H9 (cell line): ENCODE data around the gene BANP. TPM values are rescaled to one million over a fixed set of nuclear protein-coding genes. Genes with fewer than 3 reads are reported as not detected.

Source experiments
- DNase-seq: peaks from one replicate; pipeline ENCODE4 v3.0.0-alpha.2; 2017
- H2AFZ ChIP-seq: one replicate; pipeline ENCODE4 v1.6.1; 2013; ENCODE audit warnings: mild to moderate bottlenecking, low read length, control low read depth, moderate library complexity
- H2AK5ac ChIP-seq: 2 replicates; pipeline ENCODE4 v1.6.1; 2013; ENCODE audit warnings: low read length, control low read depth, mixed read lengths; ENCODE audit not compliant: insufficient read length
- H2BK120ac ChIP-seq: one replicate; pipeline ENCODE4 v1.6.1; 2013; ENCODE audit warnings: low read depth, mild to moderate bottlenecking, low read length, control low read depth, inconsistent platforms; ENCODE audit not compliant: poor library complexity, severe bottlenecking
- H2BK12ac ChIP-seq: 2 replicates; pipeline ENCODE4 v1.6.1; 2013; ENCODE audit warnings: low read length, control low read depth, mixed read lengths, low read depth; ENCODE audit not compliant: insufficient read length
- H2BK15ac ChIP-seq: 2 replicates; pipeline ENCODE4 v1.6.1; 2013; ENCODE audit warnings: low read depth, low read length, control low read depth
- H2BK20ac ChIP-seq: one replicate; pipeline ENCODE4 v1.6.1; 2013; ENCODE audit warnings: low read depth, mild to moderate bottlenecking, low read length, control low read depth, inconsistent platforms; ENCODE audit not compliant: poor library complexity, severe bottlenecking
- H2BK5ac ChIP-seq: 2 replicates; pipeline ENCODE4 v1.6.1; 2013; ENCODE audit warnings: low read length, control low read depth, mixed read lengths; ENCODE audit not compliant: insufficient read length
- H3K14ac ChIP-seq: 2 replicates; pipeline ENCODE4 v1.6.1; 2013; ENCODE audit warnings: low read length, control low read depth; ENCODE audit not compliant: insufficient read depth
- H3K18ac ChIP-seq: 2 replicates; pipeline ENCODE4 v1.6.1; 2013; ENCODE audit warnings: low read depth, mild to moderate bottlenecking, mixed read lengths, low read length, control low read depth; ENCODE audit not compliant: insufficient read length
- H3K23ac ChIP-seq: 2 replicates; pipeline ENCODE4 v1.6.1; 2013; ENCODE audit warnings: low read length, control low read depth, mixed read lengths, low read depth; ENCODE audit not compliant: insufficient read length
- H3K23me2 ChIP-seq: 2 replicates; pipeline ENCODE4 v1.6.1; 2013; ENCODE audit warnings: low read depth, mild to moderate bottlenecking, mixed read lengths, low read length, control low read depth; ENCODE audit not compliant: insufficient read length, poor library complexity, severe bottlenecking
- H3K27ac ChIP-seq: 2 replicates; pipeline ENCODE4 v1.5.1; 2013; ENCODE audit warnings: low read length, control low read depth, mixed read lengths, low read depth; ENCODE audit not compliant: insufficient read length
- H3K27me3 ChIP-seq: 2 replicates; pipeline ENCODE4 v1.6.1; 2013; ENCODE audit warnings: low read length, control low read depth, inconsistent platforms; ENCODE audit not compliant: insufficient read depth
- H3K4ac ChIP-seq: 2 replicates; pipeline ENCODE4 v1.6.1; 2013; ENCODE audit warnings: low read depth, mild to moderate bottlenecking, control low read depth, inconsistent platforms, low read length, moderate library complexity
- H3K4me1 ChIP-seq: 2 replicates; pipeline ENCODE4 v1.6.1; 2013; ENCODE audit warnings: low read length, control low read depth, inconsistent platforms; ENCODE audit not compliant: insufficient read depth
- H3K4me2 ChIP-seq: 2 replicates; pipeline ENCODE4 v1.6.1; 2013; ENCODE audit warnings: low read length, control low read depth, mixed read lengths; ENCODE audit not compliant: insufficient read length, insufficient read depth
- H3K56ac ChIP-seq: 2 replicates; pipeline ENCODE4 v1.6.1; 2013; ENCODE audit warnings: low read depth, mild to moderate bottlenecking, mixed read lengths, low read length, control low read depth; ENCODE audit not compliant: insufficient read length
- H3K79me1 ChIP-seq: 2 replicates; pipeline ENCODE4 v1.6.1; 2013; ENCODE audit warnings: low read depth, mild to moderate bottlenecking, moderate library complexity, low read length, control low read depth, inconsistent platforms; ENCODE audit not compliant: insufficient read depth, poor library complexity, severe bottlenecking
- H3K79me2 ChIP-seq: 2 replicates; pipeline ENCODE4 v1.6.1; 2013; ENCODE audit warnings: low read length, control low read depth, inconsistent platforms; ENCODE audit not compliant: insufficient read depth
- H3K9ac ChIP-seq: 2 replicates; pipeline ENCODE4 v1.6.1; 2013; ENCODE audit warnings: low read length, control low read depth, mixed read lengths; ENCODE audit not compliant: insufficient read length; ENCODE audit errors: extremely low read depth
- H3K9me3 ChIP-seq: one replicate; pipeline ENCODE4 v1.6.1; 2013; ENCODE audit warnings: low read depth, low read length, inconsistent platforms; ENCODE audit not compliant: control insufficient read depth
- H3T11ph ChIP-seq: one replicate; pipeline ENCODE4 v1.6.1; 2013; ENCODE audit warnings: mild to moderate bottlenecking, low read length, control low read depth, inconsistent platforms
- H4K20me1 ChIP-seq: one replicate; pipeline ENCODE4 v1.6.1; 2013; ENCODE audit not compliant: control insufficient read depth, insufficient read length, insufficient read depth
- H4K5ac ChIP-seq: 2 replicates; pipeline ENCODE4 v1.6.1; 2013; ENCODE audit warnings: low read depth, mild to moderate bottlenecking, mixed read lengths, low read length, control low read depth; ENCODE audit not compliant: insufficient read length
- H4K8ac ChIP-seq: replicated peaks from 2 replicates; pipeline ENCODE4 v1.6.1; 2013; ENCODE audit warnings: low read length, control low read depth, mixed read lengths, low read depth; ENCODE audit not compliant: insufficient read length
- H4K91ac ChIP-seq: 2 replicates; pipeline ENCODE4 v1.6.1; 2013; ENCODE audit warnings: low read depth, mild to moderate bottlenecking, moderate library complexity, mixed read lengths, low read length, control low read depth; ENCODE audit not compliant: insufficient read length
- H3K27ac Mint-ChIP-seq, 3 experiments: 2 replicates in 2 of 3; 3 replicates in 1 of 3; pipeline ENCODE4 v1.8.0; 2020 to 2021; ENCODE audit warnings: mixed read lengths in 3 of 3, mild to moderate bottlenecking in 1 of 3, moderate library complexity in 1 of 3
- H3K27me3 Mint-ChIP-seq: 2 replicates; pipeline ENCODE4 v1.8.0; 2021; ENCODE audit warnings: low read depth, mild to moderate bottlenecking, moderate library complexity, mixed read lengths
- H3K36me3 Mint-ChIP-seq, 3 experiments: 2 replicates in 2 of 3; 3 replicates in 1 of 3; pipeline ENCODE4 v1.8.0; 2020 to 2021; ENCODE audit warnings: low read depth in 3 of 3, mixed read lengths in 3 of 3; ENCODE audit not compliant: insufficient read depth in 1 of 3
- H3K4me1 Mint-ChIP-seq, 2 experiments: 2 replicates each; pipeline ENCODE4 v1.8.0; 2020; ENCODE audit warnings: mixed read lengths in 2 of 2
- H3K4me3 Mint-ChIP-seq, 2 experiments: 2 replicates in 1 of 2; 3 replicates in 1 of 2; pipeline ENCODE4 v1.8.0; 2020 to 2021; ENCODE audit warnings: mild to moderate bottlenecking in 2 of 2, mixed read lengths in 2 of 2, moderate library complexity in 1 of 2
- H3K9me3 Mint-ChIP-seq, 2 experiments: 2 replicates in 1 of 2; 3 replicates in 1 of 2; pipeline ENCODE4 v1.8.0; 2020; ENCODE audit warnings: mild to moderate bottlenecking in 2 of 2, mixed read lengths in 2 of 2, moderate library complexity in 1 of 2
- CTCF ChIP-seq: fragments of 200-600 bp; sonication (generic); conservative IDR thresholded peaks from 3 replicates; pipeline ENCODE4 v1.8.0; 2021; ENCODE audit warnings: antibody characterized with exemption, mild to moderate bottlenecking
- WGBS: extraction: QIAGEN DNeasy Blood & Tissue Kit; methylation state at CpG from one replicate; pipeline ENCODE4 v1.1.7; 2013; ENCODE audit warnings: missing lambda C conversion rate, low lambda C conversion rate, mixed read lengths; ENCODE audit not compliant: insufficient read length; ENCODE audit errors: extremely low coverage; 5-methylcytosine and 5-hydroxymethylcytosine counted together
- total RNA-seq: library from RNA; stranded (reverse); gene quantifications from 2 replicates; pipeline ENCODE4 v1.2.1, GENCODE V29; 2021

The BANP gene
- total RNA-seq, 1 experiment from 2014 or later: 24.9 TPM

- Mint-ChIP-seq H3K27ac (peak overlapping the region in 2 of 3 experiments; percentile 65 to 67; a peak in 5 of 7 replicates), H3K36me3 (peaks cover 33 to 41% (median 37%) of the 10 kb centered on the region in 3 experiments), H3K4me3 (no peak overlapping the region), H3K27me3 (no peaks in the 10 kb centered on the region), H3K4me1 (peaks cover 5 to 8% of the 10 kb centered on the region in 2 experiments; a peak in 2 of 4 replicates), H3K9me3 (peaks cover 0 to 3% of the 10 kb centered on the region in 2 experiments; a peak in 2 of 5 replicates)
- Histone ChIP-seq H3K4me1 (no peaks in the 10 kb centered on the region), H3K27ac (no peak overlapping the region), H3K18ac (no peak overlapping the region), H4K91ac (no peak overlapping the region), H2BK5ac (no peak overlapping the region), H3K9ac (no peak overlapping the region), H3K56ac (no peak overlapping the region), H3K23me2 (no peaks in the 10 kb centered on the region), H2AFZ (no peak overlapping the region), H3K9me3 (no peaks in the 10 kb centered on the region), H2BK20ac (no peak overlapping the region), H2BK12ac (no peak overlapping the region), H2BK120ac (no peak overlapping the region), H3K23ac (no peak overlapping the region), H3K4me2 (no peak overlapping the region), H3K4ac (no peak overlapping the region), H3K27me3 (no peaks in the 10 kb centered on the region), H3K79me1 (no peaks in the 10 kb centered on the region), H4K5ac (no peak overlapping the region), H3K14ac (no peak overlapping the region), H4K8ac (no peak overlapping the region), H3K79me2 (peaks cover 6% of the 10 kb centered on the region; the same call in 1 of the 2 replicates), H4K20me1 (no peaks in the 10 kb centered on the region), H2BK15ac (no peak overlapping the region), H2AK5ac (no peak overlapping the region), H3T11ph (no peak overlapping the region)
- TF ChIP-seq CTCF: no peak
- no peak for DNase-seq
- no CpG with 5 or more reads among the region's 6 CpGs for WGBS
Measured at GRCh38 chr16:88002211-88002610, 51.0 kb downstream of the BANP start.
